ENCODE results near the gene TMEM243.
"Not testable (repeated sequence)": the region's sequence is repeated elsewhere in the genome, so short reads cannot be mapped to it uniquely, and the experiment has no call there.

TMEM243 gene

DNA sequence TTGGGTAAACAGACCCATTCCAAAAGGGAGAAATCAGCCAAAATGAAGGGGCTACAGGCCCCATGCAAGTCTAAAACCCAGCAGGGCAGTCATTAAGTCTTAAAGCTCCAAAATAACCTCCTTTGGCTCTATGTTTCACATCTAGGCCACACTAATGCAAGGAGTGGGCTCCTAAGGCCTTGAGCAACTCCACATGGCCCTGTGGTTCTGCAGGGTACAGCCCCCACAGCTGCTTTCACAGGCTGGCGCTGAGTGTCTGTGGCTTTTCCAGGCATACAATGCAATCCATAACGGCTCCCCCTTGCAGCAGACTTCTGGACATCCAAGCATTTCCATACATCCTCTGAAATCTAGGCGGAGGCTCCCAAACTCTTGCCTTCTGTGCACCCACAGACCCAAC lies 9.0 kb downstream of the TMEM243 start:
- DNase-seq: no peak

DNA sequence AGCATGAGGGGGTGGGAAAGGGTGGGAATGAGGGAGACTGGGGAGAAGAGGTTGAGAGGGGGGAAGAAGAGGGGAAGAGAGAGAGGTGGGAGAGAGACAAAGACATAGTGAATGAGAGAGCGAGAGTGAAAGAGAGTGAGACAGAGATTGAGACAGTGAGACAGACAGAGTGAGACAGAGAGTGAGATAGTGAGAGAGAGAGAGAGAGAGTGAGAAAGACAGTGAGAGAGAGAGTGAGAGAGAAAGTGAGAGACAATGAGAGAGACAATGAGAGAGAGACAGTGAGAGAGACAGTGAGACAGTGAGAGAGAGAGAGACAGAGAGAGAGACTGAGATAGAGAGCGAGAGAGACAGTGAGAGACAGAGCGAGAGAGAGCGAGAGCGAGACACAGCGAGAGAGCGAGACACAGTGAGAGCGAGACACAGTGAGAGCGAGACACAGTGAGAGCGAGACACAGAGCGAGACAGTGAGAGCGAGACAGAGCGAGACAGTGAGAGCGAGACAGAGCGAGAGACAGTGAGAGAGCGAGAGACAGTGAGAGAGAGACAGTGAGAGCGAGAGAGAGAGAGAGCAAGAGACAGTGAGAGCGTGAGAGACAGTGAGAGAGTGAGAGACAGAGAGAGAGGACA lies 10.1 kb downstream of the TMEM243 start:
- DNase-seq: no peak

DNA sequence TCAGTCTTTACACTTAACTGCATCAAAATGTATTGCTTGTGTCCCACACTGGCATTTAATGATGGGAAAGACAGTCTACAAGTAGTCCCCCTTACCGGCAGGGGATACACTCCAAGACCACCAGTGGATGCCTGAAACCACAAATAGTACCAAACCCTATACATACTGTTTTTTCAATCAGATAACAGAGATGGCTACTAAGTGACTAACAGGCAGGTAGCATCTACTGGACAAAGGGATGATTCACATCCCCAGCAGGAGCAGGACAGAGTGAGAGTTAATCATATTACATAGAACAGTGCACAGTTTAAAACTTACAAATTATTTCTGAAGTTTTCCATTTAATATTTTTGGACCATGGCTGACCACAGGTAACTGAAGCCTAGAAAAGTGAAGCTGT lies 13.2 kb downstream of the TMEM243 start:
- DNase-seq: no peak

DNA sequence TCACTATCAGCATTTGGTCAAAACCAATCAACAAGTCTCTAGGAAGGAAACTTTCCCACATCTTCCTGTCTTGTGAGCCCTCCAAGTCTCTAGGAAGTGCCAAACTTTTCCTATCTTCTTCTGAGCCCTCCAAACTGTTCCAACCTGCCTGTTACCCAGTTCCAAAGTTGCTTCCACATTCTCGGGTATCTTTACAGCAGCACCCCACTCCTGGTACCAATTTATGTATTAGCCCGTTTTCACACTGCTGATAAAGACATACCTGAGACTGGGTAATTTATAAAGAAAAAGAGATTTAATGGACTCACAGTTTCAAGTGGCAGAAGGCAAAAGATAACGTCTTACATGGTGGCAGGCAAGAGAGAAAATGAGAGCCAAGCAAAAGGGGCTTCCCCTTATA lies 13.8 kb downstream of the TMEM243 start:
- DNase-seq: not testable (repeated sequence)

DNA sequence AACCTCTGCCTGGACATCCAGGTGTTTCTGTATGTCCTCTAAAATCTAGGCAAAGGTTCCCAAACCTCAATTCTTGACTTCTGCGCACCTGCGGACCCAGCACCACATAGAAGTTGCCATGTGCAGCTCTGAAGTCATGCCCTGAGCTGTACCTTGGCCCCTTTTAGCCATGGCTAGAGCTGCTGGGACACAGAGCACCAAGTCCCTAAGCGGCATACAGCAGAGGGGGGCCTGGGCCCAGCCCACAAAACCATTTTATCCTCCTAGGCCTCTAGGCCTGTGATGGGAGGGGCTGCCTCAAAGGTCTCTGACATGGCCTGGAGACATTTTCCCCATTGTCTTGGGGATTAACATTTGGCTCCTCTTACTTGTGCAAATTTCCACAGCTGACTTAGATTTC lies 14.6 kb downstream of the TMEM243 start:
- no peak for DNase-seq

DNA sequence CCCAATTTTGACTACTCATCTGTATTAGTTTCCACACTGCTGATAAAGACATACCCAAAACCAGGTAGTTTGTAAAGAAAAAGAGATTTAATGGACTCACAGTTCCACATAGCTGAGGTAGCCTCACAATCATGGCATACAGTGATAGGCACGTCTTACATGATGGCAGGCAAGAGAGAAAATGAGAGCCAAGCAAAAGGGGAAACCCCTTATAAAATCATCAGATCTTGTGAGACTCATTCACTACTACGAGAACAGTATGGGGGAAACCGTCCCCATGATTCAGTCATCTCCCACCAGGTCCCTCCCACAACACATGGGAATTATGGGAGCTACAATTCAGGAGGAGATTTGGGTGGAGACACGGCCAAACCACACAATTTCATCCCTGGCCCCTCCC lies 15.6 kb downstream of the TMEM243 start:
- not testable (repeated sequence) for DNase-seq

DNA sequence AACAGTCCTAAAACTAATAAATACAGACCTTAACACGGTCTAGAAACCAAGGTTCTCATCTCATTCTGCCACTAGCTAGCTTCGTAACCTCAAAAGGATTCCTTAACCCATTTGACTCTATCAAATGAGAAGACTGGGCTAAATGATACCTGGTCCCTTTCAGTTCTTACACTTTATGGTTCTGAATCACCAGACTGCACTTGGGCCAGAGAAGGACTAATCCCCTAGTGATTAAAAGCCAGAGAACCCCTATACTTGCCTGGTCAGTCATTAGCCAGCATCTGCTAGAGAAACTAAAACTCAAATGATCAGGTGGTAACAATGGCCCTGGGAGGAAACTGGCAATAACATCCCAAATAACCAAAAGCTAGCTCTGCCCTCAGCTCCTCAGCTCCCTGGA lies 16.8 kb downstream of the TMEM243 start:
- DNase-seq: no peak

DNA sequence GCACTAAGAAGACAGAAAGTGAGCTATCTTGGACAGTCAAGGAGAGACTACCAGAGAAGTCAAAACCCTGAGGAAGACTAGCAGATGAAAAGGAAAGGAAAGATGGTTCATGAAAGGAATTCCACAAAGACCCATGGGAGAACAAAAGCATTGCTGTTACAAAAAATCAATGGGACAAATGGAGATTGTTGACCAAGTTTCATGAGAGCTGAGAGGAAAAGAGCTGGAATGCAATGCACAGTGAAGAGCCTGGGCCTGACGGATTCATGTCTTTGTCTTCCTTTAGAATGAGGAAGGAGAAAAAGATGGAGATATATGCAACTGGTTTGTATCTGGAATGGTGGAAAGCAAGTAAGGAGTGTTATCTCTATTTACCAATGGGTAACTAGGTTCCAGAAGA lies 17.3 kb downstream of the TMEM243 start:
- no peak for DNase-seq

DNA sequence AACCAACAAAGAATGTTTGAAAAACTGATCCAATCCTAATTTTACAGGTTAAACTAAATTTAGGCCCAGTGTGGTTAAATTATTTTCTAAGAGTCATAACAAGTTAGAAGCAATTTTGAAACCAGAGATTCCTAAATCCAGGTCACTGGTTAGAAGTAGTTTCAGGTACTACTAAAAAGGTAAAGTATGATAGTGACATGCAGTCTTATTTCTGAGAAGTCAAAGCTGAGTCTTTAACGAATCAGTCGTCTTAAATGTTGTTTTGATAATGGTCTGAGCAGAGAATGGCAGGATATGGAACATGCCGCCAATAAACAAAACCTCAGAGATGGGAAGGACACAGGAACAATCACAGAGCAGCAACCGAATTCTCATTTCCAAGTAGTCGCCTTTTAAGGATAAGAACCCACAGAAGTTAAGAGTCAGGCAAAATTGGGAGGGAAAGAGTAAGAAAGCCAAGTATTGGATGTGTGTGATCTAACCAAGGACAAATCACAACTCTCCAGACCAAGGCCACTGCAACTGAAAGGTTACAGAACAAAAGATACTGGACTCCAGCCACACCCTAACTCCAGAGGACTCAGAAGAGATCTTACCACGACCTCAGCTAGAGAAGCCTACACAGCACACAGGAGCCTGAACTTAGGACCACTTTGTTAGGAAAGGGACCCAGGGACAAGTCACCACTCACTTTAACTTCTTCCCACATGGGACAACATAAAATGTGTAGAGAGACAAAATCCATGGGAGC lies 19.7 kb downstream of the TMEM243 start:
- DNase-seq: no peak

DNA sequence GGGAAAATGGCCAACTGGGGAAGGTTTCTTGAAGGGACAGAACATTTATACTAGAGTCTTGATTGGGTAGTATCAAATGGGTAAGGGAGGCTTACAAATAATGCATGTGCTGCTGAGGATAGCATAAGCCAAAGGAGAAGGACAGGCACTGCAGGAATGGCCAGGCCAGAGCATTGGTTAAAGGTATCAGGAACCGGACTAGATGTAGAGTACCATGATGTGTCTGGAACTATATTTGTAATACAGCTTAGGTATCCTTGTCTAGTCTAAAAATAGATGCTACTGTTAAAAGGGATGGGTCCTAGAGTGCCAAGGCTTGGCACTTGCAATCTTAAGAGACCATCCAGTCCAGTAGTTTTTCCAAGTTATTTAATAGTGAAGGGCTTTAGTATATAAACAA lies 20.3 kb downstream of the TMEM243 start:
- no peak for DNase-seq

DNA sequence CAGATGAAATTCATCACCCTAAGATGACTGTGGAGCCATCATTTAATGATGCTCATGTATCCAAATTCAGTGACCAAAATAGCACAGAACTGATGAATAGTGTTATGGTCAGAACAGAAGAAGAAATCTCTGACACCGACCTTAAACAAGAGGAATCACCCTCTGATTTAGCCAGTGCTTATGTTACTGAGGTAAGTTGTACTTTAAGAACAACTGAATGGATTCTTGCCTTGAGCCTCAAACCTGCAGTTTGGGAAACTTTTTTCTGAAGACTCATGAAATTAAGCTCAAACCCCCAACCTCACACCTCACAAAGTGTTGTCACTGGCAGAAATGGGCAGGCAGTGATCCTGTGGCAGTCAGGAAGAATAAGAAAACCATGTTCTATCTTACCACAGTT lies 25.6 kb downstream of the TMEM243 start:
- DNase-seq: no peak

DNA sequence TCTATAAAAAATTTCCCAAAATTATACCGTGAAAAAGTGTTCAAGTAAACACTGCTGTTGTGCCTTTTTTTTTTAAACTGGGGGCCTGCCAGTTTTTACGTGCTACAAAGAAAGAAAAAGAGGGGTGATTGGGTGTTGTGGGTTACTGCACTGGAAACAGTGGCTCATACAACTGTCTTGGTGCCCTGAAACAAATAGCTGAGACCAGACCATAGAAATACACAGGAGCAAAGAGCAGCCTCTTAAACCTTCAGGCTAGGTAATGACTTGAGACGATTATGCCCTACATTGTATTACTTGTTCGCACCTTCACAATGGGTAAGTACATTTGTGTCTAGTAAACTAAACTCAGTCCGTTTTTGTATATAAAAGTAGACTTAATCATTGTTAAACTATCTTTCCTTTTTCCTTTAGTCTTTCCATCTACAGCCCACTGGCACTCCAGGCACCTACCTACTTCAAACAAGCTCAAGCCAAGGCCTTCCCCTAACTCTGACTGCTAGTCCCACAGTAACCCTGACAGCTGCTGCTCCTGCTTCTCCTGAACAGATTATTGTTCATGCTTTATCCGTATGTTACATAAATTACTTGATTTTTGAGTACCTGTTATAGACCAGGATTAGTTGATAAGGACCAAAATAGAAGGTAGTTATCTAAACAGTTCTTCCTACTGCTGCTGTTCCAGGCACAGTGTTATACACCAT lies 26.6 kb downstream of the TMEM243 start:
- no peak for DNase-seq

DNA sequence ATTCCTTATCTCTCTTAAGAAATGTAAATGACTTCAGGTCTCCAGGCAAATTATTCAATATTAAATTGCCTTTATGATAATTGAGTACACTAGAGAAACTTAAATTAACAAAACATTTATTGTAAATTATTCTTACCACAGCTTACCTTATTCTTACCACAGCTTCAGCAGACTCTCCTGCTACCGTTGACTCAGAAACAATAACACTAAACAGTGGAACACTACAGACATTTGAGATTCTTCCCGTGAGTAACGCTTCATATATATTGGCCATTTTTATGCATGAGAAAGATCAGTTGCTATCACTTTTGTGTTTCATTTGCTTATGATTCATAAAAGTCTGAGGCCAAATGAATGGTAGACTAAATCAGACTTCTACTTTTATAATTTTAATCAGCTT lies 28.7 kb downstream of the TMEM243 start:
- no peak for DNase-seq

DNA sequence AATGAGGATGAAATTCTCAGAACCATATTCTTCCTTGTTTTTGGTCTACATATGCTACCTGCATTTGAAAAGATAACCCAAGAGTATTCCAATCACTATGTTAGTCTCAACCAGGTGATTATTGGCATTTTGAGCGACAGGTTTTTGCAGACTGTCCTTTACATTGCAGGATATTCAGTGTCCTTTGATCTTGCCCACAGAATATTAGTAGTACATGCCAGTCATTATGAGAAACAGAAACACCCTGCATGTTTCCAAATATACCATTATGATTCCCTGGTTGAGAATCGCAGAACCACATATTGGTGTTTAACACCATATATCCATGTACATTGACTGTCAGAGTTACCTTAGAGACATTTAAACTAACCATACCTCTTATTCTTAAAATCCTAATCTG lies 30.6 kb downstream of the TMEM243 start:
- no peak for DNase-seq

DNA sequence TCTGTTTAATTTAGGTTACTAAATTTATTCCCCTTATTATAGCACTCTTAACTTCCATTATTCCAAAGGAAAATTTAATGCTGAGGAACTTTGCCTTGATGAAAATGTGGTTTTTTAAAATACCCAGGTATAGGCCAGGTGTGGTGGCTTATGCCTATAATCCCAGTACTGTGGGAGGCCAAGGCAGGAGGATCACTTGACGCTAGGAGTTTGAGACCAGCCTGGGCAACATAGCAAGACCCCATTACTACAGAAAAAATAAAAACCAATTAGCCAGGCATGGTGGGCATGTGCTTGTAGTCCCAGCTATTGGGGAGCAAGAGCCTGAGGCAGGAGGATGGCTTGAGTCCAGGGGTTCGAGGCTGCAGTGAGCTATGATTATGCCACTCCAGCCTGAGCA lies 32.4 kb downstream of the TMEM243 start:
- DNase-seq: no peak

DNA sequence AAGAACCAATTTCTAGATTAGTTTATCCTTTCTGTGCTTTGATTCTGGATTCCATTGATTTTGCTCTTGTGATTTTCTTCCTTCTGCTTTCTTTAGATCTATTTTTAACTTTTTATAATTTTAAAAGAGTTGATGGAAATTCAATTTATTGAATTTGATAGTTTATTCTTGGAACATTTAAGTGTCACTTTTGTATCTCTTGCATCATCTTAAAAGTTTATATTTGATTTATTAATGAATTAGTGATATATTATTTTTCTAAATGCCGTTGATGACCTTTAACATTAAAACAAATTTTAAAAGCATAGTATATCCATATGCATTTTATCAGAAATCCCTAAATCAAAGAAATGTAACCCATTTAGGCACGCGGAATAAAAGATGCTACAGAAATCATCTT lies 40.4 kb downstream of the TMEM243 start:
- no peak for DNase-seq

DNA sequence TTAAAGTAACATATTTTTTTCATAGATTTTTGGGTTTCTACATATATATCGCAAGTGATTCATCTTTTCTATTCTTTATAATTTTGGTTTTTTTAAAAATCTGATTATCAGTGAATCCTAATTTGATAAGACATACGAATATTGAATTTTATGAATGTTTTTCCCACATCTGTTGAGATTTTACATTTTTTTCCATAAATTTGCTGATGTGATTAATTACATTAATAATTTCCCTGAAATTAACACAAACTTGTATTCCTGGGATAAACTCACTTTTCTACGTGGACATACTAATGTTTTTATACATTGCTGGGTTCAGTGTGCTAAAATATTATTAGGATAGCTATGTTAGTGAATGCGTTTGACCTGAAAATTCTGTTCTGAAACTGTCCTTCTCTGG lies 41.2 kb downstream of the TMEM243 start:
- DNase-seq: no peak

DNA sequence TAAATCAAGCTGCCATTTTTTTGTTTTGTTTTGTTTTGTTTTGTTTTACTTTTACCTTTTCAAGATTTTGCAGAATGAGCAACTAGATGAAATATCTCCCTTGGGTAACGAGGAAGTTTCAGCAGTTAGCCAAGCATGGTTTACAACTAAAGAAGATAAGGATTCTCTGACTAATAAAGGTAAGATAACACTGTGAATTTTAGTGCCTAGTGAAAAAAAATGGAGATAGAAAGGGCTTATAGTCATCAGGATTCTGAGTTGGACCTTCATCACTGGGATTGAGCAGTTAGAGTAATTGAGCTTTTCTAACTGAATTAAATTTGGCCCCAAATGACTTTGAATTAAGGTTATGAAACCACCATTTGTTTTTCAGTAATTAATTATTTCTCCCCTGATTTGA lies 46.1 kb downstream of the TMEM243 start:
- no peak for DNase-seq

DNA sequence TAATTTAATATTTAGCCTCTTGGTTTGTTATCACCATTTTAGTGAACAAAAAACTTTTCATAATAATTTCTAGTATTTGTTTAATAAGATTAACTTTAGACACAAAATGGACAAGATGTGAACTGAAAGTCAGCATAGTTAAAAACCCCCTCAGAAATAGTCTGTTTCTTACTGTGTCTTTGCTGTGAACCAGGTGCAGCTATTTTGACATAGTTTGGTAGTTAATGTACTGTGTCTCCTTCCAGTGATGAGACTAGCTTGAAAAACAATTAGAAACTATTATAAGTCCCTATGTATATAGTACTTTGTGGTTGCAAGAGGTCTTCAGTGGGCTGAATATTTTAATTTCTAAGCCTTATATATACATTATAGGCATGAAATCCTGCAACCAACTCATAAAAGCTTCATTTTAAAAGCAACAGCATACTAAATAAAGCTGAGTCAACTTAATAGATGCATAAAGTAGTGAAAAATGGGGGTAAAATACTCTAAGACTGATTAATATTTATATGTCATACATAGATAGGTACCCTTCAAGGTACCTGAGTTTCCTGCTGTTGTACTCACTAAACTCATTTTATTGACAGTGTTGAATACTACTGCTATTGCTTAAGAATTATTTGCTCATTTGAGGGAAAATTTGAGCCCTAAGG lies 48.1 kb downstream of the TMEM243 start:
- DNase-seq: no peak

DNA sequence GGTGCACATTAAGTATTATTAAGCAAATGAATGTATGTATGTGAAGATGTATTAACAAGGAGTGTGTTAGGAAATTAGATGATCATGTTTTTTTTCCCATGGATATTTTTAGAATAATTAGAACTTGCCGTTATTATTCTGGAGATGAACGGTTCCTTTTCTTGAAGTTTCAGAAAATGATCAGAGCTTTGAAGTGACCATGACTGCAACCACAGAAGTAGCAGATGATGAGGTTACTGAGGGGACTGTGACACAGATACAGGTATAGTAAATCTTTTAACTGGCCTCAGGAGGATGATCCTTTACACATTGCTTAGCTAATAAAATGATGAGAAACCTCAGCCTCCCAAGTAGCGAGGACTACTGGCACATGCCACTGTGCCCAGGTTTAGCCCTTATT lies 48.7 kb downstream of the TMEM243 start:
- DNase-seq: no peak

DNA sequence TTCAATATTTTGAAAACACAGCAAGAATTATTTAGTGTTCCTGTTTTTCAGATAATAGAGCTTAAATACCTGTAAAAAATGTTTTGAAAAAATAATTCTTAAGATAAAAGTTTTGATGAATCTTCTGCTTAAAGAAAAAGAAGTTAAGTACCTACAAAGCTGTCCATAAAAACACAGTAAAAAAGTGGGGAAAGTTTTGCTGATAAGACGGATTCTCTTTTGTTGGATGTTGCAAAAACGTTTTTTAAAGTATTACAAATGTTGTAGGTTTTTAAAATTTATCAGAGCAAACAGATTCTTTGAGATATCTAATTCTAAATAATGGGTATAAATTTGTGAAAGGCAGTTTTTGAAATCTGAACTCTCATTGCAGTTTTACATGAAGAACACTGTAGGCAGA lies 55.1 kb downstream of the TMEM243 start:
- no peak for DNase-seq

DNA sequence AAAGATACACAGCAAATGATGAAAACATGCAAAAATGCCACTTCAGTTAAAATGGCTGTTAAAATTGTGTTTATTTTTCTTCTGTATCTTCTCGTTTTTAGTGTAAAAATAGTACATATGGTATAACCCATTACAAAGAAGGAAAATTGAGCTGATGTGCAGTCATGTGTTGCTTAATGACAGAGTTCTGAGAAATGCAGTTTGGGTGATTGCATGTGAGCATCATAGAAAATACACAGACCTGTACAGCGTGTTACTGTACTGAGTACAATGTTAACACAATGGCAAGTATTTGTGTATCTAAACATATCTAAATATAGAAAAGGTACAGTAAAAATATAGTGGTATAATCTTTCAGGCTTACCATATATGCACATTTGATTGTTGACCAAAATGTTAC lies 60.0 kb downstream of the TMEM243 start:
- no peak for DNase-seq

DNA sequence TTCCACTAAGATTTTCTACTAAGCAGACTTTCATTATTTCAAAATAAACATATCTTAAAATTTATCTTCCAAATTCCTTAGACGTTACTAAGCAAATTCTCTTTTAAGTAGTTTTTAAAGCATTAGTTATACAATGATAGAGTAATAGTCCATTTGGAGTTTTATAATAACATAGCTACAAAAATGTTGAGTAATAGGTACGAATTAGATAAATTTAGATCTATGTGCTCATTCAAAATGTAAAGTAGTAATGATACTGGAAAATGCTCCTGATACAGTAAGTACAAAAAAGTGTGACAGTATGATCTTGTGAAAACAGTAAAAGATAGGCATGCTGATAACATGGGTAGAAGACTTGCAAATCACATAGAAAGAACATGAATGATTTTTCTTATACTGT lies 62.8 kb downstream of the TMEM243 start:
- DNase-seq: no peak

DNA sequence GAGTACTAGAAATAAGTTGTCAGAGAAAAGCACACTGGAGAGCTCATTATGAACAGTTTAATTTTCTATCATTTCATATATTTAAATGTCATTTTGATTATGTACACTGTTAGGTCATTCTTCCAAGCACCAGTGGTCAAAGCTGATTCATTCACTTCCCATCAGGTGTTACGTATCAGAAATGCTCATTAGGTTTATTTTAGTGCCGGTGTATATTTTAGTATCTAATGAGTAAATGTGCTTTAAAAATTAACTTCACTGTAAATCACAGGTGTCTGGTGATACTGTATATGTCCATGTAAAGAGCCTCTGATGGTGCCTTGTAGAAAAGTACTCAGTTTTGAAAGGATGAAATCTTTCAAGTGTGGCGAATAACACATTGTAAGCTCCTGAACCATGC lies 63.7 kb downstream of the TMEM243 start:
- no peak for DNase-seq
